ENCODE data around the gene GPR179.

DNA sequence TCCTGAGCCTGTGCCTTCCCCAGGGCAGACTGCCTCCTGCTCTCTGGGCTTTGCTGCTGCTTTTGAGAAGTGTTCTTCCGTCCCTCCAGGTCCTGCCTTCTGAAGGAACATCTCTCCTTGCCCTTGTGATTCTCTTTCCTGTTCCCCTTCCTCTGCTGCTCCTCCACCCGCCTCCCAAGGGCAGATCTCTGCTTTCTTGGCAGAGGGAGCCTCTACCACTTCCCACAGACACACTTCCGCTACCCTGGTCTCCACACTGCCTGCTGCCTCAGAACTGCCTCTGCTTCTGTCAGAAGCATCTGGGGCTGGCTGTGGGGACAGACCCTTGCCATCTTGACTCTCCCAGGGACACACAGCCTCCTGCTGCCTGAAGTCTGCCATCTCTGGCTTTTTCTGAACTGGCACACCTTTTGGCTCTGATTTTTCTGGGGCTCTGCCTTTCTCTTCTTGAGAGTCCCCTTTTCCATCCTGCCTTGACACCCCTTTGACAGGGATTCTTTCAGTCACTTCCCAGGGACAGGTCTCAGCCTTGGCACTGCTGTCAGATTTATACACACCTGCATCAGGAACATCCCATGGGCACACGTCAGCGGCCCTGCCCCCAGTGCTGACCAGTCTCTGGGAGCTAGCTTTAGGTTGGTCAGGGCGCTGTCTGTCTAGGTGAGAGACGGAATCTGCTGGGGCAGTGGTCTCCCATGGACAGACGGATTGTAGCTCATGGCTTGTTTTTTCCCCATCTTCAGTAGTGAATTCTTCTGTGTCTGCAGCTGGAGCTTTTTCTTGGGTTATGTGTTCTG lies 16.6 kb downstream of the GPR179 start:
- no peak for TF ChIP-seq CTCF (IDR thresholded peaks at IDR 0.05)
- no peak for TF ChIP-seq POLR2A (IDR thresholded peaks at IDR 0.05)

Data from uterus (tissue), 2 donors.